Measurements from ENCODE around the gene ALDH1L2.

GRCh38 chr12:105076098-105076497 is 8.2 kb downstream of the ALDH1L2 start:
- TF ChIP-seq POLR2A (IDR thresholded peaks at IDR 0.05), result no peak
- no peak for TF ChIP-seq CTCF (IDR thresholded peaks at IDR 0.05 in 4 of 5, conservative IDR thresholded peaks at IDR 0.05 in 1 of 5)

All from gastrocnemius medialis (tissue), 4 donors.